ENCODE results near the gene ARHGAP33. TPM values are rescaled to one million over a fixed set of nuclear protein-coding genes. Genes with fewer than 3 reads are reported as not detected.
A peak's percentile ranks its signal among the peaks of the same experiment; 100 is the strongest.

ARHGAP33 gene
- total RNA-seq, 2 experiments from 2014 or later = 27.1 to 29.8 TPM

DNA sequence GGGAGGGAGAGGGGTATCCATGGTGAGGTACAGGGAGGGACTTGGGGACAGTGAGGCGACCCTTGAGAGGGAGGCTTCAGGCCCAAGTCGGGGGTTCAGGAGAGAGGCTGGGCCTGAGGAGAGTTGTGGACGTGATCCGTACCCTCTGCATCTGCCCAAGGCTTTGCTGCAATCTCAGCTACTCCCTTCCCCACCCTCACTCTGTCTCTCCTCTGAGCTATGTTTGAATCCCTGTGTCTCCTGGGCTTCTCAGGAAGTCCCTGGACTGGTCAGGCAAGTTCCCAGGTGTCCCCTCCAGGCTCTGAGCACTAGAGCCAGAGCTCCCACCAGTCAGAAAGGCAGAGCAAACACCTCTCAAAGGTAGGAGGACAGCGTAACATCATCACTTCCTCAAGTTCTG, 25.2 kb upstream of the ARHGAP33 start:
- Mint-ChIP-seq H3K4me3 (peak overlapping the region; percentile 27), H3K36me3 (ENCODE audit: low read depth) (peaks cover 13% of the 10 kb centered on the region), H3K9me3 (no peaks in the 10 kb centered on the region), H3K27me3 (peaks cover 1% of the 10 kb centered on the region), H3K27ac (peak overlapping the region; percentile 42), H3K4me1 (ENCODE audit: low read depth) (peaks cover 31% of the 10 kb centered on the region)
- no peak for TF ChIP-seq CTCF (IDR thresholded peaks at IDR 0.05)
- intact Hi-C loops (cut with micrococcal nuclease) = no loop called here
- ChIA-PET POLR2A (interaction anchor here (0.6 to 1.6 kb wide), 3 partner anchors 9 to 37 kb away, joined by 3 to 4 read pairs (median 3); no protein-coding TSS in a partner anchor), CTCF (interaction anchor here (1.1 kb wide), 1 partner anchor 10 kb away, joined by 3 read pairs; no protein-coding TSS in a partner anchor)
- ATAC-seq (no peak), DNase-seq (no peak)

- no peaks in the 10 kb centered on the region for H3K9me3 Mint-ChIP-seq
- no peak for DNase-seq
- peaks cover 7% of the 10 kb centered on the region for H3K27me3 Mint-ChIP-seq
- intact Hi-C loops (cut with micrococcal nuclease) = no loop called here
- peaks cover 20% of the 10 kb centered on the region for H3K36me3 Mint-ChIP-seq (ENCODE audit: low read depth)
- POLR2A ChIA-PET = interaction anchor here (0.8 to 2.3 kb wide), 5 partner anchors 9 to 37 kb away, joined by 3 to 9 read pairs (median 4); partner anchors contain the start of genes IGFLR1 and KMT2B
- no peak for TF ChIP-seq CTCF (IDR thresholded peaks at IDR 0.05)
- CTCF ChIA-PET = interaction anchor here (0.6 to 1.2 kb wide), 3 partner anchors 39 to 203 kb away, joined by 3 to 6 read pairs (median 3); no protein-coding TSS in a partner anchor
- peaks cover 30% of the 10 kb centered on the region for H3K4me1 Mint-ChIP-seq (ENCODE audit: low read depth)
- H3K27ac Mint-ChIP-seq = no peak overlapping the region
- ATAC-seq = no peak
- H3K4me3 Mint-ChIP-seq = no peak overlapping the region
Observed at GRCh38 chr19:35751839-35752745, 23.3 kb upstream of the ARHGAP33 start.

DNA sequence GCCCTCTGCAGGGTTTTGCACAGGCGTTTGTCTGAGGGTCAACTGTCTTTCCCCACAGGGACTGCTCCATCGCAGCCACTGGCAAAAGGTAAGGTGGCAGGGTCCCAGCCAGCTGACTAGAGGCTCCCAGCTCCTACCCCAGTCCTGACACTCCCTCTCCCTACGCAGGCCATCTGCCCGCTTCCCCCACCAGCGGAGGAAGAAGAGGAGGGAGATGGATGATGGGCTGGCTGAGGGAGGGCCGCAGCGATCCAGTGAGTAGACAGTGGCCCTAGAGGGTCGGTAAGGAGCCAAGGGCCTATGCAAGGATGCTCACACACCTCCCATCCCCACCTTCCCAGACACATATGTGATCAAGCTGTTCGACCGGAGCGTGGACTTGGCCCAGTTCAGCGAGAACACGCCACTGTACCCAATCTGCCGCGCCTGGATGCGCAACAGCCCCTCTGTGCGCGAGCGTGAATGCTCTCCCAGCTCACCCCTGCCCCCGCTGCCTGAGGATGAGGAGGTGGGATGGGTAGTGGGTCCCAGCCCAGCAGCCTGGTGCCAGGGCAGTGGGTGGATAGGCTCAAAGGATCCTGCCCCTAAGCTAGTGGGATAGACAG, 22.5 kb upstream of the ARHGAP33 start:
- Mint-ChIP-seq H3K4me1 (ENCODE audit: low read depth) (peaks cover 27% of the 10 kb centered on the region), H3K9me3 (no peaks in the 10 kb centered on the region), H3K27me3 (peaks cover 7% of the 10 kb centered on the region), H3K4me3 (no peak overlapping the region), H3K27ac (no peak overlapping the region), H3K36me3 (ENCODE audit: low read depth) (peaks cover 19% of the 10 kb centered on the region)
- intact Hi-C loops (cut with micrococcal nuclease) = no loop called here
- DNase-seq (no peak), ATAC-seq (no peak)
- ChIA-PET POLR2A (interaction anchor here (0.8 to 2.3 kb wide), 6 partner anchors 10 to 37 kb away, joined by 3 to 9 read pairs (median 4); partner anchors contain the start of genes IGFLR1 and KMT2B), CTCF (no interaction called here)
- TF ChIP-seq CTCF (IDR thresholded peaks at IDR 0.05) = no peak

- Mint-ChIP-seq H3K4me1 (ENCODE audit: low read depth) (peaks cover 24% of the 10 kb centered on the region), H3K9me3 (no peaks in the 10 kb centered on the region), H3K36me3 (ENCODE audit: low read depth) (peaks cover 16% of the 10 kb centered on the region), H3K4me3 (no peak overlapping the region), H3K27me3 (peaks cover 7% of the 10 kb centered on the region), H3K27ac (no peak overlapping the region)
- ChIA-PET CTCF (no interaction called here), POLR2A (interaction anchor here (1.0 to 2.3 kb wide), 3 partner anchors 11 to 14 kb away, joined by 3 to 9 read pairs (median 4); partner anchors contain the start of gene IGFLR1)
- intact Hi-C loops (cut with micrococcal nuclease) = no loop called here
- ATAC-seq = no peak
- no peak for DNase-seq
- TF ChIP-seq CTCF (IDR thresholded peaks at IDR 0.05) = no peak
Observed at GRCh38 chr19:35753634-35754369, 21.6 kb upstream of the ARHGAP33 start.
